PFSK-1 (cell line): ENCODE results near the gene CLVS2.

Source experiments
- FOXP2 ChIP-seq: optimal IDR thresholded peaks from 2 replicates; pipeline ENCODE3; 2011; ENCODE audit warnings: borderline replicate concordance, control low read depth, inconsistent platforms; ENCODE audit not compliant: insufficient read depth; ENCODE audit errors: extremely low read length, extremely low read depth
- POLR2AphosphoS5 ChIP-seq: IDR thresholded peaks from 2 replicates; pipeline ENCODE4 v1.6.1; 2012; ENCODE audit warnings: low read depth, mild to moderate bottlenecking, control low read depth, low read length, moderate library complexity
- SIN3A ChIP-seq: IDR thresholded peaks from 2 replicates; pipeline ENCODE4 v1.6.1; 2012; ENCODE audit warnings: mild to moderate bottlenecking, low read length, moderate library complexity, borderline replicate concordance; ENCODE audit not compliant: insufficient read depth
- TAF1 ChIP-seq: IDR thresholded peaks from 2 replicates; pipeline ENCODE4 v1.6.1; 2012; ENCODE audit warnings: low read length, control low read depth, borderline replicate concordance; ENCODE audit not compliant: insufficient read depth

GRCh38 chr6:123105561-123105960, 109.5 kb downstream of the CLVS2 start:
- TF ChIP-seq TAF1, result no peak
- TF ChIP-seq POLR2AphosphoS5, result no peak
- no peak for TF ChIP-seq FOXP2
- no peak for TF ChIP-seq SIN3A
